ENCODE data around the gene PLEKHB2.
"Not testable (repeated sequence)": the region's sequence is repeated elsewhere in the genome, so short reads cannot be mapped to it uniquely, and the experiment has no call there.

PLEKHB2 gene

DNA sequence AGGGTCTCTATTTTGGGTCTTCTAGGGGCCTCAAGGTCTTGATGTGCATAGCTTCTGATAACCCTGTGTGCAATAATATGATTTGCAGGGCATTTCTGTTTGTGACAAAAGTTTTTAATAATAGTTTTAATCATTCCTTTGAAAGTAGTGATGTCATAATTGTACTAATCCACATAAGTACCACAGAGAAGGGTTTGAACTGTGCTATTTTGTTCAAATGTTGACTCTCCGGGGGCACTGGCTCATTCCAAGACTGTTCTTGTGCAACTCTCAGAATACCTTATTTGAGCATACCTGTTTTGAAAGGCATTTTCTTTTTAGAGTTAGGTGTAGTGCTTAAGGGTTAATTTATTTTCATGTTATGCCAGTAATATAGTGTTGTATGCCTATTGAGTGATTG is 41.6 kb downstream of the PLEKHB2 start:
- no peak for DNase-seq

DNA sequence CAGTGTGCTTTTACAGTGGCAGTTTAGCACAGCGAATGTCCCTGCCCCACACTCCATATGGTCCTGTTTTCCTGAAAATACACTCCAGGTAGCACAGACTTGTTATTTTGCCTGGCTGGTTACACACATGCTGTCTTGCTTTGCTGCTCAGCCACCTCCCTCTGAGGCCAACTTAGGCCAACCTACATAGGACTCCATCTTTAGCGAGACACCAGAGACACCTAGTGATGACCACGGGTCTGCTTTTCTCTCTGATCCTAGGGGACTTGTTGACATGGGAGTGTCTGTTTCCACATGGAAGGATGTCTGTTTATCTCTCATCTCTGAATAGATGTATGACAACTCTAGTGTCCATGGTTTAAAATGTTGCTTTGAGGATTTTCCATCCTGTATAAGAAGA is 43.3 kb downstream of the PLEKHB2 start:
- DNase-seq = no peak

DNA sequence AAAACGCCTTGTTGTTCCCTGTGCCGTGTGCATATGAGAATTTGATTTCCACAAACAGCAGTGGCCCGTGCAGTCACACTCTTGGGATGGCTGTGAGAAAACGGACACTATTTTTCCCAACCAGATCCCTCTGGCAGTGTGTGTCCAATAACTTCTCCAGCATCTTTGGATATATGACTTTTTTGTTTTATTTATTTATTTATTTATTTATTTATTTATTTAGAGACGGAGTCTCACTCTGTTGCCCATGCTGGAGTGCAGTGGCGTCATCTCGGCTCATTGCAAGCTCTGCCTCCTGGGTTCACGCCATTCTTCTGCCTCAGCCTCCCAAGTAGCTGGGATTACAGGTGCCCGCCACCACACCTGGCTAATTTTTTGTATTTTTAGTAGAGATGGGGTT is 45.0 kb downstream of the PLEKHB2 start:
- DNase-seq = not testable (repeated sequence)

DNA sequence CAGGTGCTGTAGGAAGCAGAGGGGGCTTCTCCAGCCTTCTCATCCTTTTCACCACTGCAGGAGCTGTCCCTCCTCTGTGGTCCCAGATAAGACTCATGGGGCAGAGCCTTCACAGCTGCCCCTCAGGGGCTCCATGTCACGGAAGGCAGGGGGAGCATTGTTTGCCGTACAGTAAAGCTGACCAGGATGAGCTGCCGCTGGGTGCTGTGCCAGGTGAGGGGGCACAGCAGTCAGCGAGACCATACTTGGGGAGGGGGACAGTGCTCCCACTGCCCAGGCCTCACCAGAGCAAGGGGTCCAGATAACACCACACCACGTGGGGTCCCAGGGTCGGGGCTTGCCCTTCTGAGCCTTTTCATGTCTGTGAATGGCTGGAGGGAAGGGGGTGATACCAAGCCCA is 46.3 kb downstream of the PLEKHB2 start:
- no peak for DNase-seq

- no peak for DNase-seq
Measured at GRCh38 chr2:131152074-131152473, 46.9 kb downstream of the PLEKHB2 start.

GRCh38 chr2:131153529-131153928 is 48.4 kb downstream of the PLEKHB2 start:
- no peak for DNase-seq

GRCh38 chr2:131154071-131154531 is 49.0 kb downstream of the PLEKHB2 start:
- DNase-seq = no peak

DNA sequence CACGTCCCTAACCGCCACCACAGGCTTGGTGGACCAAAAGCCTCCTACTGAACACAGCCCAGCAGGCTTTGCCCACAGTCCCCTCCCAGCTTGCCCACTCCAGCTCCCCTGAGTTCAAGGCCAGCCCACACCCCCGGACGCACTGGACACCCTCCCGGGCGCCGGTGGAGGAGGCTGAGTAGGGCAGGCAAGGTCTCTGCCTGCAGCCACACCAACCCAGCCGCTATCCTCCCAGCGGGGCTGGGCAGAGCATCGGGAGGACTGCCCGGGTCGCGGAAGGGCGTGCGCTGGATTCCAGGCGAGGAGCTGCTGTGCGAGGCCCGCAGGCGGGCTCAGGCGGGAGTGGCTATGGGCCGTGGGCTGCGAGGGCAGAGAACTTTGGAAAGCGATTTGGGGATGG is 49.5 kb downstream of the PLEKHB2 start:
- no peak for DNase-seq

DNA sequence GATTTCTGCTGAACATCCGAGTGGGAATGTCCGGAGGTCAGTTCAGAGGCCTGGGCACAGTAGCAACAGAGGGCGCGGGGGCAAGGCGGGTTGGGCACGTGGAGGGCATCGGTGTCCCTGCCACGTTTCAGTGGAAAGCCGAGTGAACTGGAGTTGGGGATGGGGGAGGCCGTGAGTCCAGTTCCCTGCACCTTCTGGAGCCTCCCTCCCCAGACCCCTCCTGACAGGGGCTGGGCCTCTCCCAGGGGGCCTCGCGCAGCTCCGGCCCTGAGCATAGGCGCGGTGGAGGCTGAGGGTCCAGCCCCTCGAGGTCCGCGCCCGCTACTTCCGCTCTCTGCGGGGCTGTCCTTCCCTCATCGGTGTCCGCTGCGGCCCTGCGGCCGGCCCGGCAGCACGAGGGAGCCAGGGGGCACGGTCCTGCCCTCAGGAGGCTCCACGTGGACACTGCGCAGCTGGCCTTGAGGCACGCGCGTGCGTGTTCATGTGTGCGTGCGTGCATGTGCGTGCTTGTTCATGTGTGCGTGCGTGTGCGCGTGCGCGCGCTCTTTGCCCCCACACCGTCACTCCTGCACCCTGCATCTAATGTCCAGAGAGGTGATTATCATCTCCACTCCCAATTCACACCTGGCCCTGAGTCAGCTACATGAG is 50.2 kb downstream of the PLEKHB2 start:
- no peak for DNase-seq

- no peak for DNase-seq
Measured at GRCh38 chr2:131156452-131157149, 51.5 kb downstream of the PLEKHB2 start.

DNA sequence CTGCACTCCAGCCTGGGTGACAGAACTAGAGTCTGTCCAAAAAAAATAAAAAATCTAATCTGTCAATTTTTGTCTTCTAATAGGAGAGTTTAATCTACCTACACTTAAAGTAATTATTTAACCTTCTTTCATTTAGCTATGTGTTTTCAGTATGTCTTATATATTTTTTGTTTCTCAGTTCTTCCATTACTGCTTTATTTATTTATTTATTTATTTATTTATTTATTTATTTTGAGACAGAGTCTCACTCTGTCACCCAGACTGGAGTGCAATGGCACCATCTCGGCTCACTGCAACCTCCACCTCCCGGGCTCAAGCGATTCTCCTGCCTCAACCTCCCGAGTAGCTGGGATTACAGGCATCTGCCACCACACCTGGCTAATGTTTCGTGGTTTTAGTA is 60.4 kb downstream of the PLEKHB2 start:
- DNase-seq = not testable (repeated sequence)

DNA sequence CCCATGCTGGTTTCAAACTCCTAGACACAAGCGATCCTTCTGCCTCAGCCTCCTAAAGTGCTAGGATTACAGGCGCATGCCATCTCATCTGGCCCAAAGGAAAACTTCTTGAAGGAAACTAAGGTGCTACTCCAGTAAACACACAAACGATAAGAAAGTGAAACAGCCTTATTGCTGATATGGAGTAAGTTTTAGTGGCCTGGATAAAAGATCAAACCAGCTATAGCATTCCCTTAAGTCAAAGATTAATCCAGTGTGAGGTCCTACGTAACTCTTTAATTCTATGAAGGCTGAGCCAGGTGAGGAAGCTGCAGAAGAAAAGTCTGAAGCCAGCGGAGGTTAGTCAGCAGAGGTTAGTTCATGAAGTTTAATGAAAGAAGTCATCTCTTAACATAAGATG is 63.4 kb downstream of the PLEKHB2 start:
- DNase-seq = no peak

- DNase-seq = not testable (repeated sequence)
Measured at GRCh38 chr2:131178050-131178449, 72.9 kb downstream of the PLEKHB2 start.

DNA sequence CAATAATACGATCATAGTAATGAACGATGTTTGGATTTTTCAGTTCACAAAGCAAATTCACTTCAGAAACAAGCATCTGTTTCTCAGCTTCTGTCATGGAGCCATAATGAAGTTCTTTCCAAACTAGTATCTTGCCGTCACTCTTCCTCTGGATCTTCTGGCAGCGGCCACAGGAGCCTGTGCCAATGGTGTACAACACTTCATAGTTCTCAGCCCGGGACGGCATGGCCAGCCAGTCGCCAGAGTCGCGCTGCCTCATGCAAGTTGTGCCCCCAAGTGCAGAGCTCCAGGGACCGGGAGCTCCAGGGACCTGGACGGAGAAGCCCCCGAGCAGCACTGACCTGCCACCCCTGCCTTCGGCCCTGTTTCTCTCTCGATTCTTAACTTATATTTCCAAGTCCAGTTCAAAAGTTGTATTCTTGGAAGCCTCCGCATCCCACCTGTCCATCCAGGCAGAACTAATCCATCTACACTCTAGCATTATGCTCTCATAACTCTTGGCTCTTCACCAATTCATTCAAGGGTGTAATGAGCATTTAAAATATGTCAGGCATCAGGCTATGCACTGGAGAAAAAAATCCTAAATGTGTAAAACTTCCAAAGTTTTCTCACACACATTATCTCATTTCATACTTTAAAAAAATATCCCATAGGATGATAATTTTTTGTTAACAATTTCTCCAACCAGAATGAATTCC is 73.7 kb downstream of the PLEKHB2 start:
- DNase-seq = not testable (repeated sequence)

- not testable (repeated sequence) for DNase-seq
Measured at GRCh38 chr2:131181451-131181850, 76.3 kb downstream of the PLEKHB2 start.

DNA sequence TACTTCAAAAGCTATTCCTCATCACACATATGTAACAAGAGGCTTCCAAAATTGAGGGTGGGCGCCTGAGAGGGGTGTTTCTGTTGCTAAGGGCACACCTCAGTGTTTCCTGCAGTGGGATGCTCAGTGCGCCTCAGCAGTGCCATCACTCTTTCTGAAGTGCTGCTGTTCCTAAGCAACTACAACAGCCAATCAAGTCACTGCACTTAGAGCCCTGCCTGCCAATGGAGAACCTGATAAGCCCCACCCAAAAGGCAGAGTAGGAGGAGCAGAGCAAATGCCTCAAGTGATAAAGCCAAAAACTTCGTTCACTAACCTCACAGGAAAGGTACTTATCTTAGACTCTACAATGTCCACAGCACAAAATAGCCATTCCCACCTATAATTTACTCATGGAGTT is 88.3 kb downstream of the PLEKHB2 start:
- not testable (repeated sequence) for DNase-seq

DNA sequence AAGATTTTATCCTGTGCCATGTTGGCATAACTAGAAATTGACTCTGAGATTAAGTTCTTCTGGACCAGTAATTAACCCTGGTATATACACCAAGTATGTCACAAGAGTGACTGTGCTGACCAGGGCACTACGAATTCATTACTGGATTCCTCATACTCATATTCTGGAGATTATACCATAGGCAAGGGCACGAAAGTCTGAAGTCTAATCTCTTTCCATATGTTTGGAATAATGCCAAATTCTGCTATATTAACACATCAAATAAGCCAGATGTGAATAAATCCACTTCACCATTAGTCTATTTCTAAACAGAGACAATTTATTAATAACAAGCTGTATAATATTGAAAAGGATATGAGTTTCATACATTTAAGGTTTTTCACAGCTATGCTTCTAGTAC is 91.0 kb downstream of the PLEKHB2 start:
- not testable (repeated sequence) for DNase-seq

Data from cortex of kidney (tissue), 1 donor.